ENCODE results near the gene VSIG8. TPM values are rescaled to one million over a fixed set of nuclear protein-coding genes. Genes with fewer than 3 reads are reported as not detected.

Gene VSIG8
- total and polyA plus RNA-seq, 2 of the 8 experiments (the other 6 are each of a cell fraction or from before 2014, with no cell fraction given): not detected

DNA sequence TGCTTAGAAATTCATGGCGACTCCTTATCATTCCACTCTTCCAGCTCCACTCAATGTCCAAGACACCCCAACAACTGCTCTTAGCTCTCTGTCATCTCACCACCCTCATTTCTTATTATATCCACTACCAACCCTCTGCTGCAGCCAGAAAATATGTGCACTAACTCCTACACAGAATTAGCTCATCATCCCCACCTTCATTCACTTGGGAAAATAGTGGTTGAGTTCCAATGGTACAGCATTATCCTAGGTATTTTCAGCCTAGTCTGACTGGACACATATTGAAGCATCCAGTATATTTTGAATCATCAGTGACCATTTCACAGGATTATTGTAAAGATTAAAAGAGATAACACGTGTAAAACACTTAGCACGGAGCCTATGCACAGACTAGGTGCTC is 16.7 kb upstream of the VSIG8 start:
- ChIA-PET CTCF (ENCODE audit: partially characterized antibody) (interaction anchor here (1.0 to 20.8 kb wide), 12 partner anchors 10 to 665 kb away, joined by 3 to 645 read pairs (median 4); partner anchors contain the start of gene FCRL6), POLR2A (ENCODE audit: partially characterized antibody) (no interaction called here)
- Histone ChIP-seq H3K79me2 (ENCODE audit: control insufficient read depth in 1 of 2, insufficient read depth in 2 of 2, low read length in 2 of 2) (no peaks in the 10 kb centered on the region), H3K79me1 (ENCODE audit: low read depth, low read length) (no peaks in the 10 kb centered on the region), H3K9ac (replicated peaks in 1 of 4; ENCODE audit: extremely low read depth in 1 of 4, low read depth in 3 of 4, low read length in 3 of 4) (no peak overlapping the region), H4K20me1 (replicated peaks in 1 of 2; ENCODE audit: control insufficient read depth in 1 of 2, insufficient read depth in 2 of 2, low read length in 2 of 2) (no peaks in the 10 kb centered on the region), H3K36me3 (ENCODE audit: control insufficient read depth in 2 of 4, insufficient read depth in 4 of 4, low read length in 3 of 4) (no peaks in the 10 kb centered on the region), H2BK12ac (ENCODE audit: low read depth, low read length) (no peak overlapping the region), H2BK120ac (replicated peaks; ENCODE audit: low read depth, low read length) (no peak overlapping the region), H4K5ac (ENCODE audit: insufficient read length, low read depth, low read length) (no peak overlapping the region), H2BK5ac (ENCODE audit: low read depth, low read length) (no peak overlapping the region), H2BK20ac (ENCODE audit: low read length) (no peak overlapping the region), H3K27ac (ENCODE audit: low read depth, low read length) (no peak overlapping the region), H3K23me2 (ENCODE audit: low read depth, low read length) (no peaks in the 10 kb centered on the region; the same call in 1 of the 2 replicates), H4K8ac (ENCODE audit: extremely low read depth, insufficient read depth, low read length) (no peak overlapping the region), H3K9me3 (ENCODE audit: insufficient read depth in 2 of 2, low read depth in 1 of 2, low read length in 1 of 2) (no peaks in the 10 kb centered on the region), H2AK5ac (ENCODE audit: low read depth, low read length) (no peak overlapping the region), H2BK15ac (ENCODE audit: low read length) (no peak overlapping the region), H3K4ac (replicated peaks; ENCODE audit: insufficient read length, low read depth, low read length) (no peak overlapping the region), H3K4me2 (ENCODE audit: insufficient read depth in 1 of 2, low read depth in 2 of 2, low read length in 2 of 2) (no peak overlapping the region), H2AFZ (ENCODE audit: low read length) (no peak overlapping the region), H3K56ac (replicated peaks; ENCODE audit: insufficient read length, low read depth, low read length) (no peak overlapping the region), H3K27me3 (replicated peaks in 1 of 4; ENCODE audit: control insufficient read depth in 3 of 4, extremely low read depth in 1 of 4, insufficient read depth in 3 of 4, low read length in 3 of 4) (no peaks in the 10 kb centered on the region; a peak in 1 of 7 replicates), H4K91ac (replicated peaks; ENCODE audit: insufficient read length, low read length) (no peak overlapping the region), H3K4me3 (ENCODE audit: extremely low read depth in 1 of 4, insufficient read depth in 2 of 4, low read depth in 3 of 4, low read length in 4 of 4) (no peak overlapping the region), H3K4me1 (replicated peaks in 1 of 4; ENCODE audit: control insufficient read depth in 3 of 4, insufficient read depth in 4 of 4, low read length in 3 of 4) (no peaks in the 10 kb centered on the region), H3K23ac (ENCODE audit: insufficient read length) (no peak overlapping the region), H3K18ac (ENCODE audit: extremely low read depth, low read length) (no peak overlapping the region), H3K14ac (ENCODE audit: insufficient read length) (no peak overlapping the region)
- FAIRE-seq (no peak), DNase-seq (ENCODE audit: low read depth in 1 of 2, low spot score in 2 of 2) (no peak)
- TF ChIP-seq GABPA (IDR thresholded peaks at IDR 0.05; ENCODE audit: borderline replicate concordance, insufficient read depth, low read length) (no peak), YY1 (IDR thresholded peaks at IDR 0.05; ENCODE audit: low read depth, low read length) (no peak), SAP30 (IDR thresholded peaks at IDR 0.05; ENCODE audit: insufficient read depth, insufficient replicate concordance, low read length) (no peak), BRCA1 (IDR thresholded peaks at IDR 0.05; ENCODE audit: low read depth, low read length) (no peak)
- 89% methylated on average over 3 of the region's 3 CpGs; no CpG with 5 or more reads in 1 of the 2 experiments for WGBS, 2 experiments (ENCODE audit: extremely low coverage in 1 of 2, insufficient coverage in 1 of 2, insufficient read length in 1 of 2, insufficient replicate concordance in 2 of 2, low coverage in 1 of 2, low lambda C conversion rate in 2 of 2, missing lambda C conversion rate in 1 of 2)
